ENCODE measurements around the gene CDC25B. TPM values are rescaled to one million over a fixed set of nuclear protein-coding genes. Genes with fewer than 3 reads are reported as not detected.
"Not testable (repeated sequence)": the region's sequence is repeated elsewhere in the genome, so short reads cannot be mapped to it uniquely, and the experiment has no call there.

The CDC25B gene
- total RNA-seq, 1 donor from 2014 or later = 22.4 TPM

GRCh38 chr20:3785240-3786125, 10.6 kb upstream of the CDC25B start:
- no peak for DNase-seq

GRCh38 chr20:3786126-3786484, 10.0 kb upstream of the CDC25B start:
- DNase-seq = no peak

DNA sequence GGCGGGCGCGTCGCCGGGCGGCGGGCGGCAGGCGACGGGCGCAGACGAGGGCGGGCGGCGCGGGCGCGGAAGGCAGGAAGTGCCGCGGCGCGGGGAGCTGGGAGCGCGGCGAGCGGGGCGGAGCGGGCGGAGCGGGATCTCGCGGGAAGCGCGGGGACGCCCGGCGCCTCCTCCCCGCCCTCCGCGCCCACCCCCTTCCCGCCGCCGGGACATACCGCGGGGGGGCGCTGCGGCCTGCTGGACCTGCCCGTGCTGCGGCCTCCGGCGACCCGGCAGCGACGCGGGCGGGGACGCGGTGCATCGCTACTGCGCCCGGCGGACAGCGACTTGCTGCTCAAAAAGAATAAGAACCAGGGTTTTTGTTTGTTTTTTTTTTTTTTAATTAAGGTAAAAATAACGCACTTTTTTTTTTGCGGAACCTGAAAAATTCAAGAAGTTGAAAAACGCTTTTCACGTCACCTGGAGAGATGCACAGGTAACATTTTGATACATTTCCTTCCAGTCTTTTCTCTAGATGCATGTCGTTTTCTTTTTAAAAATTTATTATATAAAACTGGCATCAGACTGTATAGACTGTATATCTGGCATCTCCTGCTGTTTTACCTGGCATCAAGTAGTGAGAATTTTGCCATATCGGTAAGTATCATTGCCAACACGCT, 9.3 kb upstream of the CDC25B start, which contains the start of gene CENPB:
TSS of gene CENPB (minus strand) at position 76 of the 659 bp plus-strand sequence. CDS start 257 bp downstream, outside the sequence.
- peak; percentile 85 for DNase-seq

GRCh38 chr20:3787324-3788014, 8.6 kb upstream of the CDC25B start:
- DNase-seq = no peak

DNA sequence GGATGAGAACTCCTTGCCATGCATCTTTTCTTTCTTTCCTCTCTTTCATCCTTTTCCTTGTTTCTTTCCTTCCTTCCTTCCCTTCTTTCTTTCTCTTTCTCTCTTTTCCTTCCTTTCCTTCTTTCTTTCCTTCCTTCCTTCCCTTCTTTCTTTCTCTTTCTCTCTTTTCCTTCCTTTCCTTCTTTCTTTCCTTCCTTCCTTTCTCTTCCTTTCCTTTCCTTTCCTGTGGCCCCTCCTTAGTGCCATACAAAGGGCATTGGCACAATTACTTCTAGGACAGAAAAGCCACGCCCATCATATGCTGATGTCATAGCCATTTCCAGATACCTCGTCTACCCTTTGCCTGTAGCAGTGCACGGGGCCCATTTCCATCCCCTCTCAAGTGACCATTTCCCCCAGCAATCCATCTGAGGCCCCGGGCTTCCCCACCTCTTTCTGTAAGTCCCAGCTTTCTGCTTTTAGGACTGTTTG, 7.4 kb upstream of the CDC25B start:
- no peak for DNase-seq

DNA sequence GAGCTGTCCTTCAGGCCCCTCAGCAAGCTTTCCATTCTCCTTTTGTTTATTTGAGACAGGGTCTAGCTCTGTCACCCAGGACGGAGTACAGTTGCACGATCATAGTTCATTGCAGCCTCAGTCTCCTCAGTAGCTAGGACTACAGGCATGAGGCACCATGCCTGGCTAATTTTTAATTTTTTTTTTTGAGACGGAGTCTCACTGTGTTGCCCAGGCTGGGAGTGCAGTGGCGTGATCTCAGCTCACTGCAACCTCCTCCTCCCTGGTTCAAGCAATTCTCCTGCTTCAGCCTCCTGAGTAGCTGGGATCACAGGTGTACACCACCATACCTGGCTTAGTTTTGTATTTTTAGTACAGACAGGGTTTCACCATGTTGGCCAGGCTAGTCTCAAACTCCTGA, 6.9 kb upstream of the CDC25B start:
- DNase-seq = not testable (repeated sequence)

- not testable (repeated sequence) for DNase-seq
These were observed 1.9 kb upstream of the CDC25B start for GRCh38 chr20:3794168-3794567.

- DNase-seq = no peak
These were observed 1.2 kb upstream of the CDC25B start for GRCh38 chr20:3794701-3795420.

DNA sequence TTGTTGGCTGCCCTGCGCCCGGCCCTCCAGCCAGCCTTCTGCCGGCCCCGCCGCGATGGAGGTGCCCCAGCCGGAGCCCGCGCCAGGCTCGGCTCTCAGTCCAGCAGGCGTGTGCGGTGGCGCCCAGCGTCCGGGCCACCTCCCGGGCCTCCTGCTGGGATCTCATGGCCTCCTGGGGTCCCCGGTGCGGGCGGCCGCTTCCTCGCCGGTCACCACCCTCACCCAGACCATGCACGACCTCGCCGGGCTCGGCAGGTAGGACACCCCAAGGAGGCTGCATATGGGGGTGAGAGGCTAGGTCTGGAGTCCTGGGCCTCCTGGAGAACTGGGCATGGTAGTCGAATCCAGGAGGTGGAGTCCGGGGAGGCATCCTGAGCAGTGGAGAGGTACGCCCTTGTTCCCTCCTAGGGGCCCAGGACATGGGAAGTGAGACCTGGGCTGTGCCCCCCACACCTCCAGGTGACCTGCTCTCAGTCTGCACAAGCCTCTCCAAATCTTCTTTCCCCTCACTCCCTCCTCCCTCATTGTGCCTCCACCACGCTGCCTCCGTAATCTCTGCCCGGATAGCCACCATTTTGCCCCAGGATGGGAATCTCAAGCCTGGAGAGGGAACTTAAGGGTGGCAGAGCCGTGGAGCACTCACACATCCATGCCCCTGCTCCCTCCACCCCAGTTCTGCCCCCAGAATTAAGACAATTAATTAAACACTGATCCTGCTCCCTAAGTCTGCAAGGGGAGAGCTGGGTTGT, 541 bp downstream of the CDC25B start:
- DNase-seq = no peak

DNA sequence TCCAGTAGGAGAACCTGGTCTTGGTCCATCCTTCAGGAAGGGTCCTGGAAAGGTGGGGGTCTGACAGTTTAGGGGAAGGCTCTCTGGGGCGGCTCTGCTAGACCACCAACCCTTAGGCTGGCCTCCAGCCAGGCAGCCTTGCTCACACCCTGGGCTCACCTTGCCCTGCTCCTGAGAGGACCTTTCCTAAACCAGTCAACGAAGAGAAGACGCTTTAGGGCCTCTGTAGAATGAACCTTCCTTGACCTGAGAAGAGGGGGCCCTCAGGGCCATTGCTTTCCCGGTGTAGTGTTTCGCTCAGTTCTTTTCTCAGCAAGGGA, 1.1 kb downstream of the CDC25B start:
- no peak for DNase-seq

DNA sequence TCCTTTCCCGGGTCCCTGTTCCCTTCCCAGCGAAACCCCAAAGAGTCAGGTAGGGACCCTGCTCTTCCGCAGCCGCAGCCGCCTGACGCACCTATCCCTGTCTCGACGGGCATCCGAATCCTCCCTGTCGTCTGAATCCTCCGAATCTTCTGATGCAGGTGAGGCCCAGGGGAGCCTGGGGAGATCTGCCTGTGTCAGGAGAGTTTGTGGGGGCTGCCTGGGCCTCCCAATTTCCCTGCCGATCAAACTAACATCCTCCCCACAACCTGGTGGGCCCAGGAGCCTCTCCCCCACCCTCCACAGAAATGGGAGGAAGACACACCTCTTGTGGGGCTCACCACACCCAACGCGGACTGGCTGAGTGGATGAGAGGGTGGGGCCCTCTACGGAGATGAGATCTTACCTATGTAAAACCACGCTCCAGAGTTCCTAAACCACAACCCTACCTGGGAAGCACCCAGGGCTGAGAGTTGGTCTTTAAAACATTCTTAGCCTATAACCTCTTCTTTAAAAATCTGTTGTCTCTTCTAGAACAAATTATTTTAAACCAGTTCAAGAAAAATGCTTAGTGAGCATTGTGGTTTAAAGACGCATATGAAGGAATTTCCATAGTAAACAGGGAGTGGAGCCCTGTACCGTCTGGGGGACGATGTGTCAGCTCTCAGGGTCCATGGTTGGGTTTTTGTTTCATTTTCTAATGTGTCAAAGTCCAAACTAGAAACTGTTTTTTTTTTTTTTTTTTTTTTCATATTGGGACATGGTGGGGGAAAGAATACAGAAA, 1.7 kb downstream of the CDC25B start:
- DNase-seq = no peak

- DNase-seq = no peak
These were observed 2.3 kb downstream of the CDC25B start for GRCh38 chr20:3798373-3798768.

- no peak for DNase-seq
These were observed 2.8 kb downstream of the CDC25B start for GRCh38 chr20:3798908-3799248.

GRCh38 chr20:3800256-3800877, 4.3 kb downstream of the CDC25B start:
- DNase-seq = no peak

GRCh38 chr20:3800878-3801260, 4.8 kb downstream of the CDC25B start:
- DNase-seq = no peak

- no peak for DNase-seq
These were observed 5.2 kb downstream of the CDC25B start for GRCh38 chr20:3801299-3801698.

GRCh38 chr20:3801846-3802245, 5.7 kb downstream of the CDC25B start:
- DNase-seq = no peak

DNA sequence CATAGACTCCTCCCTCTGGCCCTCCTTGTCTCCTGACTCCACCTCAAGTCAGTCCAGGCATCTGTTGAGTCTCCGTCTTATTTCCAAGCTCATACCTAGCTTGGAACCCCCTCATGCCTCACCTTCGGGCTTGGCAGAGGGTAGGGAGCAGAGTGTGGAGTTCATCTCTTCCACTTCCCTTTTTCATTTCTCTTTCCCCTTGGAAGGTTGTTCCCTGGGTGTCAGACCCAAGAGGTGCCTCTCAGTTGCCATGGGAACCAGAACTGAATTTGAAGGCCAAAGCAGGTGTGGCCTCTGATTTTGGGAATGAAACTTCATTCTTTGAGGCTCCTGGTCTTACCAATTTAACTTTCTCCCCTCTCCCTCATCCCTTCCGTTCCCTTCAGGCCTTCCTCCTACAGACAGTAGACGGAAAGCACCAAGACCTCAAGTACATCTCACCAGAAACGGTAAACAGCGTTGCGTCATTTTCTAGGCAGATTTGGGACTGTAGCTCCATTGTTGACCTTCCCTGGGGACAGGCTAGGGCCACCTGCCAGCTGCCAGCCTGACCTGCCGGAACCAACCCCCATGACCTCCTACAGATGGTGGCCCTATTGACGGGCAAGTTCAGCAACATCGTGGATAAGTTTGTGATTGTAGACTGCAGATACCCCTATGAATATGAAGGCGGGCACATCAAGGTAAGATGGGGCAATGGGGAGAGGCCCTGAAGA, 6.6 kb downstream of the CDC25B start:
- no peak for DNase-seq

- no peak for DNase-seq
These were observed 7.2 kb downstream of the CDC25B start for GRCh38 chr20:3803289-3803688.

DNA sequence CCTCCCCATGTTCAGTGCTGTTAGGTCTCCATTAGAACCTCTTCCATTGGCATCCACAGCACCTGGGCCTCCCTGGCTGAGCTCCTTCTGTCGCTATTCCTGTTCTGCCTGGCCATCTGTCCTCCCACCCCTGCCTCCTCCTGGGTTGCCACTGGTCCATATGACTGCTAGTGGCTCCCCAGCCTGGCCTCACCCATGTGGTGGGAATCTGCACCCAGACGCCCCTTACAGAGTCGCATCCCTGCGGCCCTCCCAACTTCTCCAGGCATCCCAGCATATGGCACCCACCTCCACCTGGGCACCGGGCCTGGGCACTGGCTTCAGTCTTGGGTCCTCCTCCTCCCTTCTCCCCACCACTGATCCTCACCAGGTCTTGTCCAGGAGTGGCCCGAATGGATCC, 7.7 kb downstream of the CDC25B start:
- DNase-seq = no peak

Measured in skin of body (tissue), 2 donors.